WTC11 (cell line): ENCODE data around the gene ENGASE.

ENCODE experiments used
- ATF2 ChIP-seq: sonication (generic); formaldehyde crosslinking; IDR thresholded peaks from 2 replicates; pipeline ENCODE4 v1.8.1; 2022; ENCODE audit warnings: low read depth, missing genetic modification reagents, borderline replicate concordance
- CREB1 ChIP-seq: sonication (generic); formaldehyde crosslinking; IDR thresholded peaks from 2 replicates; pipeline ENCODE4 v1.8.0; 2023; ENCODE audit warnings: mild to moderate bottlenecking, missing genetic modification reagents
- CTCF ChIP-seq: fragments of 200-600 bp; IDR thresholded peaks from 2 replicates; pipeline ENCODE4 v1.8.0; 2022; ENCODE audit warnings: antibody characterized with exemption
- E2F1 ChIP-seq: sonication (generic); formaldehyde crosslinking; IDR thresholded peaks from 2 replicates; pipeline ENCODE4 v1.8.0; 2022; ENCODE audit warnings: mild to moderate bottlenecking, missing genetic modification reagents
- FOXP4 ChIP-seq: sonication (generic); formaldehyde crosslinking; IDR thresholded peaks from 2 replicates; pipeline ENCODE4 v1.8.0; 2022; ENCODE audit warnings: mild to moderate bottlenecking, missing genetic modification reagents
- IRF2 ChIP-seq: sonication (generic); formaldehyde crosslinking; IDR thresholded peaks from 2 replicates; pipeline ENCODE4 v1.8.0; 2022; ENCODE audit warnings: low read depth, missing genetic modification reagents, borderline replicate concordance
- MAX ChIP-seq: sonication (generic); formaldehyde crosslinking; IDR thresholded peaks from 2 replicates; pipeline ENCODE4 v1.8.0; 2022; ENCODE audit warnings: mild to moderate bottlenecking, missing genetic modification reagents
- NFYB ChIP-seq: sonication (generic); formaldehyde crosslinking; conservative IDR thresholded peaks from 2 replicates; pipeline ENCODE4 v1.8.0; 2022; ENCODE audit warnings: low read depth, missing genetic modification reagents
- NR3C1 ChIP-seq: sonication (generic); formaldehyde crosslinking; conservative IDR thresholded peaks from 2 replicates; pipeline ENCODE4 v1.8.1; 2023; ENCODE audit warnings: low read depth, mild to moderate bottlenecking, missing genetic modification reagents
- PRDM15 ChIP-seq: sonication (generic); formaldehyde crosslinking; IDR thresholded peaks from 2 replicates; pipeline ENCODE4 v1.8.0; 2022; ENCODE audit warnings: missing genetic modification reagents
- TCF7 ChIP-seq: sonication (generic); formaldehyde crosslinking; IDR thresholded peaks from 2 replicates; pipeline ENCODE4 v1.8.0; 2022; ENCODE audit warnings: mild to moderate bottlenecking, low read depth, missing genetic modification reagents, moderate library complexity
- USF2 ChIP-seq: sonication (generic); formaldehyde crosslinking; IDR thresholded peaks from 2 replicates; pipeline ENCODE4 v1.8.1; 2023; ENCODE audit warnings: mild to moderate bottlenecking, missing genetic modification reagents, moderate library complexity
- ZNF219 ChIP-seq: sonication (generic); formaldehyde crosslinking; IDR thresholded peaks from 2 replicates; pipeline ENCODE4 v1.8.0; 2023; ENCODE audit warnings: missing genetic modification reagents, mild to moderate bottlenecking, borderline replicate concordance
- ZNF532 ChIP-seq: fragments of 250-450 bp; sonication (Bioruptor Pico); IDR thresholded peaks from 2 replicates; pipeline ENCODE4 v1.9.0; 2021; ENCODE audit warnings: mild to moderate bottlenecking, borderline replicate concordance

- TF ChIP-seq CREB1 (CRISPR knock-in tag) (no peak), NFYB (no peak), ZNF219 (CRISPR knock-in tag) (no peak), CTCF (no peak), USF2 (CRISPR knock-in tag) (no peak), ZNF532 (CRISPR knock-in tag) (no peak), IRF2 (no peak), PRDM15 (CRISPR knock-in tag) (no peak), MAX (CRISPR knock-in tag) (no peak), FOXP4 (no peak), ATF2 (CRISPR knock-in tag) (no peak), E2F1 (CRISPR knock-in tag) (no peak), TCF7 (CRISPR knock-in tag) (no peak), NR3C1 (CRISPR knock-in tag) (no peak)
Observed at GRCh38 chr17:79062691-79063090, 11.9 kb upstream of the ENGASE start.
